ENCODE data around the gene TESK1. TPM values are rescaled to one million over a fixed set of nuclear protein-coding genes. Genes with fewer than 3 reads are reported as not detected.
A peak's percentile ranks its signal among the peaks of the same experiment; 100 is the strongest.

TESK1 gene
- total RNA-seq, 4 donors from 2014 or later, result 2.0 to 59.7 (median 15.5) TPM

DNA sequence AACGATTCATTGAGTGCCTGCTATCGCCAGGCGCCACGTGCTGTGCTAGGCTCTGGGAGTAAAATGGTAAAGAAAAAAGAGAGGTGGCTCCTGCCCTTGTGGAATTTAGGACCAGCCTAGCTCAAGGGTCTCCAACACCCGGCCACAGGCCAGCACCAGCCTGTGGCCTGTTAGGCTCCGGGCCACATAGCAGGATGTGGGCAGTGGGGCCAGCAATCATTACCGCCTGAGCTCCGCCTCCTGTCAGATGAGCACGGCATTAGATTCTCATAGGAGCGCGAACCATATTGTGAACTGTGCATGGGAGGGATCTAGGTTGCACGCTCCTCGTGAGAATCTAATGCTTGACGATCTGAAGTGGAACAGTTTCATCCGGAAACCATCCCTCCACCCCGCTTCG lies 51.3 kb downstream of the TESK1 start:
- Histone ChIP-seq H3K4me3 (no peak overlapping the region), H3K9me3 (no peaks in the 10 kb centered on the region), H3K36me3 (no peaks in the 10 kb centered on the region), H3K4me1 (peaks cover 0 to 6% of the 10 kb centered on the region in 2 donors), H3K27me3 (no peaks in the 10 kb centered on the region), H3K27ac (peak overlapping the region; percentile 96 to 99)
- no peak for DNase-seq
- intact Hi-C loops (cut with DNase I; ENCODE audit: low total_unique reads), result loop anchor here (5.0 kb wide), 1 partner anchor 76 kb away; the partner anchor contains the start of genes CREB3 and TLN1
- TF ChIP-seq POLR2A (IDR thresholded peaks at IDR 0.05), result no peak
- TF ChIP-seq, protein P1, sequence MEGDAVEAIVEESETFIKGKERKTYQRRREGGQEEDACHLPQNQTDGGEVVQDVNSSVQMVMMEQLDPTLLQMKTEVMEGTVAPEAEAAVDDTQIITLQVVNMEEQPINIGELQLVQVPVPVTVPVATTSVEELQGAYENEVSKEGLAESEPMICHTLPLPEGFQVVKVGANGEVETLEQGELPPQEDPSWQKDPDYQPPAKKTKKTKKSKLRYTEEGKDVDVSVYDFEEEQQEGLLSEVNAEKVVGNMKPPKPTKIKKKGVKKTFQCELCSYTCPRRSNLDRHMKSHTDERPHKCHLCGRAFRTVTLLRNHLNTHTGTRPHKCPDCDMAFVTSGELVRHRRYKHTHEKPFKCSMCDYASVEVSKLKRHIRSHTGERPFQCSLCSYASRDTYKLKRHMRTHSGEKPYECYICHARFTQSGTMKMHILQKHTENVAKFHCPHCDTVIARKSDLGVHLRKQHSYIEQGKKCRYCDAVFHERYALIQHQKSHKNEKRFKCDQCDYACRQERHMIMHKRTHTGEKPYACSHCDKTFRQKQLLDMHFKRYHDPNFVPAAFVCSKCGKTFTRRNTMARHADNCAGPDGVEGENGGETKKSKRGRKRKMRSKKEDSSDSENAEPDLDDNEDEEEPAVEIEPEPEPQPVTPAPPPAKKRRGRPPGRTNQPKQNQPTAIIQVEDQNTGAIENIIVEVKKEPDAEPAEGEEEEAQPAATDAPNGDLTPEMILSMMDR (IDR thresholded peaks at IDR 0.05), result no peak

DNA sequence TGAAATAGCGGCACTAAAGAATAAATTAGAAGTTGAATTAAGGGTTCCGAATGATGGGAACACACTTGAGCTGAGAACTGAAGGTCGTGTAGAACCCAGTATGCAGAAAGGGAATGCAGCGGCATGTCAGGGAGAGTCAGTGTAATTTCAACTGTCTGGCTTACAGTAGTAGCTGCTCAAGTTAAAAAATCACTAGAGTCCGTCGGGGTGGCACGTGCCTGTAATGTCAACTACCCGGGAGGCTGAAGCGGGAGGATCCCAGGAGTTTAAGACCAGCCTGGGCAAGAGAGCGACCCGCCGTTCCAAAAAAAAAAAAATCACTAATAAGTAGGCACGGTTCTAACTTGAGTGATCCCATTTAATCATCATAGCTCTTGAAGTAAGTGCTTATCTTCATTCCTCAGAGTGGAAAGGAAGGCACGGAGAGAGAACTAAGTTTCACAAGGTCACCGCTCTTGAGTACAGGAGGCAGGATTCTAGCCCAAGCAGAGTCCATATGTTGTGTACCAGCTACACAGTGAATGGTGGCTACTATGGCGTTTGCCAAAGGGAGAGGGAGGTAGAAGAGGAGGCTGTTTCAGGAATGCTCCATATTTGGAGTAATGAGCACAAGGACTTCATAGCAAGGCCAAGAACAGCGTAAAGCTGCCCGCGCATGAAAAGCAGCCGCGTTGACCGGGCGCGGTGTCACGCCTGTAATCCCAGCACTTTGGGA lies 51.9 kb downstream of the TESK1 start:
- DNase-seq, result peak in 1 of 2 donors; percentile 33
- intact Hi-C loops (cut with DNase I; ENCODE audit: low total_unique reads), result loop anchor here (5.0 kb wide), 1 partner anchor 75 kb away; the partner anchor contains the start of genes CREB3 and TLN1
- peaks cover 0 to 6% of the 10 kb centered on the region in 2 donors for H3K4me1 ChIP-seq
- peak overlapping the region; percentile 31 to 100 for H3K4me3 ChIP-seq
- H3K36me3 ChIP-seq, result no peaks in the 10 kb centered on the region
- no peaks in the 10 kb centered on the region for H3K9me3 ChIP-seq
- H3K27ac ChIP-seq, result peak overlapping the region; percentile 96 to 99
- TF ChIP-seq, protein P1 (IDR thresholded peaks at IDR 0.05), result no peak
- no peak for TF ChIP-seq POLR2A (IDR thresholded peaks at IDR 0.05)
- no peaks in the 10 kb centered on the region for H3K27me3 ChIP-seq

DNA sequence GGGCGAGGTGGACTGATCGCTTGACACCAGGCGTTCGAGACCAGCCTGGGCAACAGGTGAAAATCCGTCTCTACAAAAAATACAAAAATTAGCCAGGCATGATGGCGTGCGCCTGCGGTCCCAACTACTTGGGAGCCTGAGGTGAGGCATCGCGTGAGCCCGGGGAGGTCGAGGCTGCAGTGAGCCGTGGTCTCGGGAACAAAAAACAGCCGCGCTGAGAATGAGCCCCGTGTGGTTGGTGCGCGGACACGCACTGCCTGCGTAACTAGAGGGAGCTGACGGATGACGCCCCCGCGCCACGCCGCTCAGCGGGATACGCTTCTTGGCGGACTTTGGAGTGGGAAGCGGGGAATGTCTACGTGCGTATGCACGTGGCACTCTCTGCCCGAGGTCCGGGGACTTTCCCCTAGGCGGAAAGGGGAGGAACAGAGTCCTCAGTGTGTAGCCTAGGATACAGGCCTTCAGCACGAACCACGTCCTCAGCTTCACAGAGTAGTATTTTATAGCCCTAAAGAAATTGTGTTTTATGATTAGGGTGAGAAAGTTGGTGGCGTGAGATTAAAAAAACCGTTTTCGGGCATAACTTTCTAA lies 52.6 kb downstream of the TESK1 start, which contains the start of gene RMRP:
Gene RMRP (minus strand): TSS at position 474 of the 591 bp plus-strand sequence.
- DNase-seq, result peak; percentile 97 to 98
- Histone ChIP-seq H3K4me3 (peak within 1 kb of the TSS; percentile 82 to 100), H3K36me3 (no peaks in the 10 kb centered on the region), H3K9me3 (no peaks in the 10 kb centered on the region), H3K4me1 (peaks cover 0 to 6% of the 10 kb centered on the region in 2 donors), H3K27me3 (no peaks in the 10 kb centered on the region), H3K27ac (peak within 1 kb of the TSS; percentile 96 to 99)
- TF ChIP-seq, protein P1 (IDR thresholded peaks at IDR 0.05), result peak; percentile 33 to 73 (median 46)
- peak; percentile 85 to 86 for TF ChIP-seq POLR2A (IDR thresholded peaks at IDR 0.05)
- intact Hi-C loops (cut with DNase I; ENCODE audit: low total_unique reads), result loop anchor here (5.0 kb wide), 1 partner anchor 75 kb away; the partner anchor contains the start of genes CREB3 and TLN1

DNA sequence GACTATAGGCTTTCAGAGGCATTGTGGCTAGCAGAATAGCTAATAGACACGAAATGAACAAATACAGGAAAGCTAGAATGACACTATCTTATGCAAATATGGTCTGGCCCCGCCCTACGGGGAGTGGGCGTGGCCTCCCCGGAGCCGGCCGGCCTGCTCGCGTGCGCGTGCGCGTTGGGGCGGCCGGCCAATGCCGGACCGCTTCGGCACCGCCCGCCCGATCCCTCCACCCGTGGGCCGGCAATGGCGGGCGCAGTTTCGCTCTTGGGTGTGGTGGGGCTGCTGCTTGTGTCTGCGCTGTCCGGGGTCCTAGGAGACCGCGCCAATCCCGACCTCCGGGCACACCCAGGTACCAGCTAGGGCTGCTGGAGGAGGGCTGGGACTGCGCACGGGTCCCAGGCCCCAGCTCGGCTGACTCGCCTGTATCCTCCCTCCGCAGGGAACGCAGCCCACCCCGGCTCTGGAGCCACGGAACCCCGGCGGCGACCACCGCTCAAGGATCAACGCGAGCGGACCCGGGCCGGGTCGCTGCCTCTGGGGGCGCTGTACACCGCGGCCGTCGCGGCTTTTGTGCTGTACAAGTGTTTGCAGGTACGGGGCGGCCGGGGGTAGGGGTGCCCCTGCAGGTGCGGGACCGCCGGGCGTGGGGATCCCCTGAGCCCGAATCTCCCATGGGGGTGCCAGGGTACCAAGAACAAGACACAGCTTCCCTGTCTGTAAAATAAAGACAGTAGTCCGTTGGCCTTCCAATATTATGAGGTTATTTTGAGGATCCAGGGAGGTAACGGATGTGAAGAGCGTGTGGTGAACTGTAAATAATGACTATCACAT lies 53.3 kb downstream of the TESK1 start, which contains the start of gene CCDC107:
Gene CCDC107 (plus strand): TSS at position 156 of the 831 bp plus-strand sequence. CDS start 88 bp downstream, at position 244.
- TF ChIP-seq POLR2A (IDR thresholded peaks at IDR 0.05), result peak; percentile 95 to 98
- TF ChIP-seq, protein P1 (IDR thresholded peaks at IDR 0.05), result peak; percentile 43 to 68 (median 64)
- H3K27me3 ChIP-seq, result no peaks in the 10 kb centered on the region
- H3K36me3 ChIP-seq, result no peaks in the 10 kb centered on the region
- peak within 1 kb of the TSS; percentile 82 to 100 for H3K4me3 ChIP-seq
- peak; percentile 81 to 86 for DNase-seq
- peak within 1 kb of the TSS; percentile 96 to 99 for H3K27ac ChIP-seq
- peaks cover 0 to 6% of the 10 kb centered on the region in 2 donors for H3K4me1 ChIP-seq
- no peaks in the 10 kb centered on the region for H3K9me3 ChIP-seq
- intact Hi-C loops (cut with DNase I; ENCODE audit: low total_unique reads), result loop anchor here (5.0 kb wide), 1 partner anchor 74 kb away; the partner anchor contains the start of genes CREB3 and TLN1
